ENCODE measurements around the gene ARHGAP26. TPM values are rescaled to one million over a fixed set of nuclear protein-coding genes. Genes with fewer than 3 reads are reported as not detected.

The ARHGAP26 gene
- total and polyA plus RNA-seq, 5 donors from 2014 or later = 2.8 to 40.5 (median 5.4) TPM

- Histone ChIP-seq H3K27ac (ENCODE audit: insufficient read depth, low read length, poor library complexity, severe bottlenecking) (no peak overlapping the region), H3K27me3 (ENCODE audit: control insufficient read depth, insufficient read depth, low read length) (no peaks in the 10 kb centered on the region), H3K4me1 (ENCODE audit: control insufficient read depth, insufficient read depth, low read length, poor library complexity, severe bottlenecking) (no peaks in the 10 kb centered on the region), H3K4me3 (ENCODE audit: low read depth, low read length) (no peak overlapping the region), H3K36me3 (ENCODE audit: control insufficient read depth, insufficient read depth, low read length) (no peaks in the 10 kb centered on the region), H3K9me3 (ENCODE audit: control insufficient read depth in 2 of 2, low read length in 2 of 2) (no peaks in the 10 kb centered on the region)
- peaks cover 18% of the 10 kb centered on the region for H3K27me3 Mint-ChIP-seq
- DNase-seq (no peak), ATAC-seq (ENCODE audit: low read depth in 2 of 2) (no peak)
- H3K4me1 Mint-ChIP-seq = no peaks in the 10 kb centered on the region
- no peak overlapping the region for H3K4me3 Mint-ChIP-seq
- H3K27ac Mint-ChIP-seq = no peak overlapping the region
- H3K36me3 Mint-ChIP-seq = no peaks in the 10 kb centered on the region
- H3K9me3 Mint-ChIP-seq = peaks cover 0 to 1% (median 0%) of the 10 kb centered on the region in 7 donors
These were observed 13.6 kb upstream of the ARHGAP26 start for GRCh38 chr5:142756576-142756975.

- ATAC-seq (ENCODE audit: low read depth in 2 of 2) (no peak), DNase-seq (no peak)
- no peak overlapping the region for H3K4me3 ChIP-seq (ENCODE audit: low read depth, low read length)
- H3K4me1 ChIP-seq (ENCODE audit: control insufficient read depth, insufficient read depth, low read length, poor library complexity, severe bottlenecking) = no peaks in the 10 kb centered on the region
- no peaks in the 10 kb centered on the region for H3K36me3 ChIP-seq (ENCODE audit: control insufficient read depth, insufficient read depth, low read length)
- no peak overlapping the region for H3K4me3 Mint-ChIP-seq
- peaks cover 0 to 1% (median 0%) of the 10 kb centered on the region in 7 donors for H3K9me3 Mint-ChIP-seq
- no peak overlapping the region for H3K27ac ChIP-seq (ENCODE audit: insufficient read depth, low read length, poor library complexity, severe bottlenecking)
- no peak overlapping the region for H3K27ac Mint-ChIP-seq
- H3K27me3 ChIP-seq (ENCODE audit: control insufficient read depth, insufficient read depth, low read length) = no peaks in the 10 kb centered on the region
- no peaks in the 10 kb centered on the region for H3K9me3 ChIP-seq (ENCODE audit: control insufficient read depth in 2 of 2, low read length in 2 of 2)
- no peaks in the 10 kb centered on the region for H3K4me1 Mint-ChIP-seq
- H3K36me3 Mint-ChIP-seq = no peaks in the 10 kb centered on the region
- H3K27me3 Mint-ChIP-seq = peaks cover 19% of the 10 kb centered on the region
These were observed 12.6 kb upstream of the ARHGAP26 start for GRCh38 chr5:142757564-142757963.

GRCh38 chr5:142758062-142758795 is 11.9 kb upstream of the ARHGAP26 start:
- Histone ChIP-seq H3K4me1 (ENCODE audit: control insufficient read depth, insufficient read depth, low read length, poor library complexity, severe bottlenecking) (no peaks in the 10 kb centered on the region), H3K27me3 (ENCODE audit: control insufficient read depth, insufficient read depth, low read length) (peaks cover 3% of the 10 kb centered on the region), H3K9me3 (ENCODE audit: control insufficient read depth in 2 of 2, low read length in 2 of 2) (no peaks in the 10 kb centered on the region), H3K4me3 (ENCODE audit: low read depth, low read length) (no peak overlapping the region), H3K27ac (ENCODE audit: insufficient read depth, low read length, poor library complexity, severe bottlenecking) (no peak overlapping the region), H3K36me3 (ENCODE audit: control insufficient read depth, insufficient read depth, low read length) (no peaks in the 10 kb centered on the region)
- ATAC-seq (ENCODE audit: low read depth in 2 of 2) (no peak), DNase-seq (no peak)
- peaks cover 25% of the 10 kb centered on the region for H3K27me3 Mint-ChIP-seq
- no peak overlapping the region for H3K4me3 Mint-ChIP-seq
- H3K36me3 Mint-ChIP-seq = no peaks in the 10 kb centered on the region
- no peaks in the 10 kb centered on the region for H3K4me1 Mint-ChIP-seq
- H3K27ac Mint-ChIP-seq = no peak overlapping the region
- peaks cover 0 to under 1% (median 0%) of the 10 kb centered on the region in 7 donors for H3K9me3 Mint-ChIP-seq

GRCh38 chr5:142758796-142759145 is 11.4 kb upstream of the ARHGAP26 start:
- DNase-seq (no peak), ATAC-seq (ENCODE audit: low read depth in 2 of 2) (no peak)
- peaks cover 3% of the 10 kb centered on the region for H3K27me3 ChIP-seq (ENCODE audit: control insufficient read depth, insufficient read depth, low read length)

GRCh38 chr5:142763701-142764100 is 6.5 kb upstream of the ARHGAP26 start:
- H3K4me1 ChIP-seq (ENCODE audit: control insufficient read depth, insufficient read depth, low read length, poor library complexity, severe bottlenecking) = no peaks in the 10 kb centered on the region
- H3K9me3 ChIP-seq (ENCODE audit: control insufficient read depth in 2 of 2, low read length in 2 of 2) = no peaks in the 10 kb centered on the region
- Mint-ChIP-seq H3K36me3 (no peaks in the 10 kb centered on the region), H3K4me1 (no peaks in the 10 kb centered on the region), H3K4me3 (no peak overlapping the region), H3K27me3 (peaks cover 27% of the 10 kb centered on the region), H3K9me3 (no peaks in the 10 kb centered on the region), H3K27ac (no peak overlapping the region)
- H3K4me3 ChIP-seq (ENCODE audit: low read depth, low read length) = no peak overlapping the region
- DNase-seq (no peak), ATAC-seq (ENCODE audit: low read depth in 2 of 2) (no peak)
- H3K27ac ChIP-seq (ENCODE audit: insufficient read depth, low read length, poor library complexity, severe bottlenecking) = no peak overlapping the region
- H3K27me3 ChIP-seq (ENCODE audit: control insufficient read depth, insufficient read depth, low read length) = peaks cover 3% of the 10 kb centered on the region
- no peaks in the 10 kb centered on the region for H3K36me3 ChIP-seq (ENCODE audit: control insufficient read depth, insufficient read depth, low read length)

More at GRCh38 chr5:142758796-142759145, 11.4 kb upstream of the ARHGAP26 start:
- H3K27ac Mint-ChIP-seq = no peak overlapping the region
- no peaks in the 10 kb centered on the region for H3K36me3 ChIP-seq (ENCODE audit: control insufficient read depth, insufficient read depth, low read length)
- H3K9me3 ChIP-seq (ENCODE audit: control insufficient read depth in 2 of 2, low read length in 2 of 2) = no peaks in the 10 kb centered on the region
- H3K4me1 Mint-ChIP-seq = no peaks in the 10 kb centered on the region
- no peaks in the 10 kb centered on the region for H3K4me1 ChIP-seq (ENCODE audit: control insufficient read depth, insufficient read depth, low read length, poor library complexity, severe bottlenecking)
- H3K36me3 Mint-ChIP-seq = no peaks in the 10 kb centered on the region
- H3K27me3 Mint-ChIP-seq = peaks cover 25% of the 10 kb centered on the region
- H3K4me3 Mint-ChIP-seq = no peak overlapping the region
- no peak overlapping the region for H3K27ac ChIP-seq (ENCODE audit: insufficient read depth, low read length, poor library complexity, severe bottlenecking)
- H3K9me3 Mint-ChIP-seq = no peaks in the 10 kb centered on the region
- H3K4me3 ChIP-seq (ENCODE audit: low read depth, low read length) = no peak overlapping the region

GRCh38 chr5:142767178-142767577 is 3.0 kb upstream of the ARHGAP26 start:
- H3K4me3 Mint-ChIP-seq = no peak overlapping the region
- peaks cover 0 to 20% (median 6%) of the 10 kb centered on the region in 4 donors for H3K4me1 Mint-ChIP-seq
- H3K27me3 Mint-ChIP-seq = peaks cover 18% of the 10 kb centered on the region
- Histone ChIP-seq H3K27me3 (ENCODE audit: control insufficient read depth, insufficient read depth, low read length) (peaks cover 3% of the 10 kb centered on the region), H3K4me1 (ENCODE audit: control insufficient read depth, insufficient read depth, low read length, poor library complexity, severe bottlenecking) (peaks cover 24% of the 10 kb centered on the region), H3K36me3 (ENCODE audit: control insufficient read depth, insufficient read depth, low read length) (no peaks in the 10 kb centered on the region), H3K4me3 (ENCODE audit: low read depth, low read length) (no peak overlapping the region), H3K9me3 (ENCODE audit: control insufficient read depth in 2 of 2, low read length in 2 of 2) (no peaks in the 10 kb centered on the region), H3K27ac (ENCODE audit: insufficient read depth, low read length, poor library complexity, severe bottlenecking) (no peak overlapping the region)
- ATAC-seq (ENCODE audit: low read depth in 2 of 2) = no peak
- no peaks in the 10 kb centered on the region for H3K36me3 Mint-ChIP-seq
- H3K27ac Mint-ChIP-seq = no peak overlapping the region
- H3K9me3 Mint-ChIP-seq = no peaks in the 10 kb centered on the region
- no peak for DNase-seq

- Histone ChIP-seq H3K4me1 (ENCODE audit: control insufficient read depth, insufficient read depth, low read length, poor library complexity, severe bottlenecking) (peaks cover 28% of the 10 kb centered on the region), H3K27me3 (ENCODE audit: control insufficient read depth, insufficient read depth, low read length) (peaks cover 3% of the 10 kb centered on the region), H3K9me3 (ENCODE audit: control insufficient read depth in 2 of 2, low read length in 2 of 2) (no peaks in the 10 kb centered on the region), H3K27ac (ENCODE audit: insufficient read depth, low read length, poor library complexity, severe bottlenecking) (no peak overlapping the region), H3K36me3 (ENCODE audit: control insufficient read depth, insufficient read depth, low read length) (no peaks in the 10 kb centered on the region), H3K4me3 (ENCODE audit: low read depth, low read length) (no peak overlapping the region)
- peak overlapping the region in 1 of 4 donors; percentile 96 for H3K4me3 Mint-ChIP-seq
- H3K27ac Mint-ChIP-seq = no peak overlapping the region
- peaks cover 14% of the 10 kb centered on the region for H3K27me3 Mint-ChIP-seq
- H3K36me3 Mint-ChIP-seq = no peaks in the 10 kb centered on the region
- ATAC-seq (ENCODE audit: low read depth in 2 of 2) (no peak), DNase-seq (no peak)
- peaks cover 0 to 26% (median 9%) of the 10 kb centered on the region in 4 donors for H3K4me1 Mint-ChIP-seq
- no peaks in the 10 kb centered on the region for H3K9me3 Mint-ChIP-seq
These were observed 2.3 kb upstream of the ARHGAP26 start for GRCh38 chr5:142767911-142768310.

- H3K4me1 ChIP-seq (ENCODE audit: control insufficient read depth, insufficient read depth, low read length, poor library complexity, severe bottlenecking) = peaks cover 28% of the 10 kb centered on the region
- no peaks in the 10 kb centered on the region for H3K9me3 Mint-ChIP-seq
- H3K9me3 ChIP-seq (ENCODE audit: control insufficient read depth in 2 of 2, low read length in 2 of 2) = no peaks in the 10 kb centered on the region
- H3K36me3 ChIP-seq (ENCODE audit: control insufficient read depth, insufficient read depth, low read length) = no peaks in the 10 kb centered on the region
- DNase-seq (no peak), ATAC-seq (ENCODE audit: low read depth in 2 of 2) (no peak)
- H3K27ac Mint-ChIP-seq = peak overlapping the region; percentile 85 to 96 (median 94)
- H3K4me3 ChIP-seq (ENCODE audit: low read depth, low read length) = peak overlapping the region; percentile 75
- no peaks in the 10 kb centered on the region for H3K27me3 ChIP-seq (ENCODE audit: control insufficient read depth, insufficient read depth, low read length)
- H3K27me3 Mint-ChIP-seq = peaks cover 11% of the 10 kb centered on the region
- peak overlapping the region; percentile 69 for H3K27ac ChIP-seq (ENCODE audit: insufficient read depth, low read length, poor library complexity, severe bottlenecking)
- H3K4me1 Mint-ChIP-seq = peaks cover 0 to 33% (median 11%) of the 10 kb centered on the region in 4 donors
- peak overlapping the region; percentile 94 to 100 (median 97) for H3K4me3 Mint-ChIP-seq
- H3K36me3 Mint-ChIP-seq = no peaks in the 10 kb centered on the region
These were observed 855 bp upstream of the ARHGAP26 start for GRCh38 chr5:142769251-142769792.
